Measurements from ENCODE around the gene DNLZ. TPM values are rescaled to one million over a fixed set of nuclear protein-coding genes. Genes with fewer than 3 reads are reported as not detected.

DNLZ gene
- total and polyA plus RNA-seq, 2 donors (not counting 1 experiment from before 2014, with no cell fraction given), result 7.4 to 14.2 TPM

DNA sequence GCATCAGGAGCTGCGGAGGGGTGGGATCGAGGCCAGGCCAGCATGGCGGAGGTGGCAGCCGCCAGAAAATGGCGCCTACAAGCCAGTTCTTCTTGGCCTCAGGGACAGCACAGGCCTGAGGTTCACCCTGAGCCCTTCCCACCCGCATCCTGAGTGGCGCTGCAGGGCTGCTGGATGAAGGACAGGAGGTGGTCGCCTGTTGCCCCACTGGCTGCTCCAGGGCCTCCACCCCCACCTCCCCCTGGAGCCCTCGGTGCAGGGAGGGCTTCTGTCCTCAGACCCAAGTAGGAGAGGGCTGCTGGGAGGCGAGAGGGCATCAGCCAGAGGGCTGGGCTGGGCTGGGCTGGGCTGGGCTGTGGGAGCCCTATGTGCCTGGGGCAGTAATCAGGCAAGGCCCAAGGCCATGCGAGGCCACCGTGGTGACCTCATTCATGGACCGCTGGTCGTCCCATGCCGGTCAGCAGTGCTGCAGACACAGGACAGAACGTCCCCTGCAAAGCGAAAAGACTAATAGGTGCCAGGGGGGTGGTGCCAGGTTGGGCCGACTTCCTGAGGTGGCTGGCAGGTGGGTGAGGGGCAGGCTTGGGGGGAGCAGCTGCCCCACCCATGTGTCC is 22.4 kb downstream of the DNLZ start:
- H4K20me1 ChIP-seq (ENCODE audit: control insufficient read depth, extremely low read depth, insufficient read depth, low read length), result no peaks in the 10 kb centered on the region
- TF ChIP-seq, protein P1, sequence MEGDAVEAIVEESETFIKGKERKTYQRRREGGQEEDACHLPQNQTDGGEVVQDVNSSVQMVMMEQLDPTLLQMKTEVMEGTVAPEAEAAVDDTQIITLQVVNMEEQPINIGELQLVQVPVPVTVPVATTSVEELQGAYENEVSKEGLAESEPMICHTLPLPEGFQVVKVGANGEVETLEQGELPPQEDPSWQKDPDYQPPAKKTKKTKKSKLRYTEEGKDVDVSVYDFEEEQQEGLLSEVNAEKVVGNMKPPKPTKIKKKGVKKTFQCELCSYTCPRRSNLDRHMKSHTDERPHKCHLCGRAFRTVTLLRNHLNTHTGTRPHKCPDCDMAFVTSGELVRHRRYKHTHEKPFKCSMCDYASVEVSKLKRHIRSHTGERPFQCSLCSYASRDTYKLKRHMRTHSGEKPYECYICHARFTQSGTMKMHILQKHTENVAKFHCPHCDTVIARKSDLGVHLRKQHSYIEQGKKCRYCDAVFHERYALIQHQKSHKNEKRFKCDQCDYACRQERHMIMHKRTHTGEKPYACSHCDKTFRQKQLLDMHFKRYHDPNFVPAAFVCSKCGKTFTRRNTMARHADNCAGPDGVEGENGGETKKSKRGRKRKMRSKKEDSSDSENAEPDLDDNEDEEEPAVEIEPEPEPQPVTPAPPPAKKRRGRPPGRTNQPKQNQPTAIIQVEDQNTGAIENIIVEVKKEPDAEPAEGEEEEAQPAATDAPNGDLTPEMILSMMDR (conservative IDR thresholded peaks at IDR 0.05 in 1 of 2, IDR thresholded peaks at IDR 0.05 in 1 of 2; ENCODE audit: low read depth in 1 of 2, low read length in 2 of 2), result no peak
- TF ChIP-seq EZH2 (IDR thresholded peaks at IDR 0.05; ENCODE audit: low read length, missing control alignments), result no peak
- peaks cover 49% of the 10 kb centered on the region for H3K36me3 ChIP-seq (ENCODE audit: control insufficient read depth, insufficient read depth, low read length)

DNA sequence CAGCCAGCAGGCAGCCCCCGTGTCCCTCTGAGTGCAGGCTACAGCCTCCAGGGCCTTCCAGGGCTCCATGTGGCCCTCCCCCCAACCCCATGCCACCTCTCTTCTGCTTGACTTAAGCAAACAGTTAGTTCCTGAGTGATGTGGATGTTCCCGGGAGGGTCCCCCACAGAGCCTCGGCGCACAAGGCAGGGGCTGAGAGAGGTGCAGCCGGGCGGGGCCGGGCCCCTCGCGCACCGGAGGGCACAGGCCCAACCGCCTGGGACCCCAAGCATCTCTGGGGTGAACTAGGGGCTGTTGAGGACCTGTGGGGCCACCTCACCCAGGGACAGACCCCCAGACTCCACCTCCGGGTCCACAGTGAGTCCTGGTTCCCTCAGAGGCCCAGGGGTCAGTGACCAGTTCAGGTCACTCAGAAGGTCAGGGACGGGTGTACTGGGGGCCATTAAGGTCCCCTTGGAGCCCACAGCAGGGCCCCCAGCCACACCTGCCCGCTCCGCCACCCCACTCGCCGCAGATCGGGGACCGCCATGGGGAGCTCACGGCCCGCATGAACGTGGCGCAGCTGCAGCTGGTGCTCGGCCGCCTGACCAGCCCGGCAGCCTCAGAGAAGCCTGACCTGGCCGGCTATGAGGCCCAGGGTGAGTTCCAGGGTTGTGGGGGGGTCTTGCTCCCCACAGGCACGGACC is 23.0 kb downstream of the DNLZ start:
- Histone ChIP-seq H3K9me3 (ENCODE audit: control insufficient read depth, insufficient read depth, low read depth, low read length) (no peaks in the 10 kb centered on the region), H2AFZ (ENCODE audit: low read length) (no peak overlapping the region), H3K4me3 (replicated peaks in 1 of 4; ENCODE audit: control extremely low read depth in 1 of 4, insufficient read depth in 1 of 4, low read depth in 3 of 4, low read length in 4 of 4) (no peak overlapping the region), H3K36me3 (ENCODE audit: control insufficient read depth, insufficient read depth, low read length) (peaks cover 52% of the 10 kb centered on the region), H4K20me1 (ENCODE audit: control insufficient read depth, extremely low read depth, insufficient read depth, low read length) (no peaks in the 10 kb centered on the region), H3K27me3 (ENCODE audit: control insufficient read depth, insufficient read depth, low read length) (no peaks in the 10 kb centered on the region), H3K4me2 (ENCODE audit: extremely low read depth, insufficient read depth, low read length) (no peak overlapping the region), H3K9ac (ENCODE audit: insufficient read depth, low read length) (no peak overlapping the region), H3K4me1 (ENCODE audit: control insufficient read depth, extremely low read depth, insufficient read depth, low read length) (peaks cover 13% of the 10 kb centered on the region), H3K27ac (ENCODE audit: insufficient read depth, low read length) (no peak overlapping the region), H3K79me2 (ENCODE audit: control insufficient read depth, insufficient read depth, low read length) (no peaks in the 10 kb centered on the region)
- no peak for DNase-seq (ENCODE audit: low read depth in 2 of 2)
- TF ChIP-seq, protein P1 (conservative IDR thresholded peaks at IDR 0.05 in 1 of 2, IDR thresholded peaks at IDR 0.05 in 1 of 2; ENCODE audit: low read depth in 1 of 2, low read length in 2 of 2), result no peak
- no peak for TF ChIP-seq EZH2 (IDR thresholded peaks at IDR 0.05; ENCODE audit: low read length, missing control alignments)

More for the DNA sequence above, 22.4 kb downstream of the DNLZ start:
- Histone ChIP-seq H3K4me3 (replicated peaks in 1 of 4; ENCODE audit: control extremely low read depth in 1 of 4, insufficient read depth in 1 of 4, low read depth in 3 of 4, low read length in 4 of 4) (no peak overlapping the region), H3K4me2 (ENCODE audit: extremely low read depth, insufficient read depth, low read length) (no peak overlapping the region), H3K9ac (ENCODE audit: insufficient read depth, low read length) (no peak overlapping the region), H3K9me3 (ENCODE audit: control insufficient read depth, insufficient read depth, low read depth, low read length) (no peaks in the 10 kb centered on the region), H2AFZ (ENCODE audit: low read length) (no peak overlapping the region), H3K79me2 (ENCODE audit: control insufficient read depth, insufficient read depth, low read length) (no peaks in the 10 kb centered on the region), H3K27me3 (ENCODE audit: control insufficient read depth, insufficient read depth, low read length) (no peaks in the 10 kb centered on the region), H3K27ac (ENCODE audit: insufficient read depth, low read length) (no peak overlapping the region), H3K4me1 (ENCODE audit: control insufficient read depth, extremely low read depth, insufficient read depth, low read length) (peaks cover 20% of the 10 kb centered on the region)
- no peak for DNase-seq (ENCODE audit: low read depth in 2 of 2)

DNA sequence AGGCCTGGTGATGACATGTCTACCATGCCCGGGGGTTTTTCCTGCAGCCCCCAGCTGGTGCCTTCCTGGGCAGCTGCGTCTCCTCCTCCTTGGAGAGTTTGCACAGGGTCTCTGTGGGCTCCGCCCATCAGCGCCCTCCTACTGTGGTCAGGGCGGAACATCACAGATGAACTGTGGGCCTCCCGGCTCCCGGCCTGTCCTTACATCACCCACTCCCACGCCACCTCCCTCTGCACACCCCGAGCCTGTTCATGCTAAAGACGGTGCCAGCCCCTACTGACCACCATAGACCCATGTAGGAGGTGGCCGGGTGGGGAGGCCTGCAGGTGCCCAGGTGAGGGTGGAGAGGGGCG is 23.6 kb downstream of the DNLZ start:
- Histone ChIP-seq H3K36me3 (ENCODE audit: control insufficient read depth, insufficient read depth, low read length) (peaks cover 55% of the 10 kb centered on the region), H3K79me2 (ENCODE audit: control insufficient read depth, insufficient read depth, low read length) (no peaks in the 10 kb centered on the region), H3K4me2 (ENCODE audit: extremely low read depth, insufficient read depth, low read length) (no peak overlapping the region), H4K20me1 (ENCODE audit: control insufficient read depth, extremely low read depth, insufficient read depth, low read length) (no peaks in the 10 kb centered on the region), H2AFZ (ENCODE audit: low read length) (no peak overlapping the region), H3K27me3 (ENCODE audit: control insufficient read depth, insufficient read depth, low read length) (no peaks in the 10 kb centered on the region), H3K9ac (ENCODE audit: insufficient read depth, low read length) (no peak overlapping the region), H3K27ac (ENCODE audit: insufficient read depth, low read length) (no peak overlapping the region), H3K9me3 (ENCODE audit: control insufficient read depth, insufficient read depth, low read depth, low read length) (no peaks in the 10 kb centered on the region), H3K4me1 (ENCODE audit: control insufficient read depth, extremely low read depth, insufficient read depth, low read length) (peaks cover 7% of the 10 kb centered on the region), H3K4me3 (replicated peaks in 1 of 4; ENCODE audit: control extremely low read depth in 1 of 4, insufficient read depth in 1 of 4, low read depth in 3 of 4, low read length in 4 of 4) (no peak overlapping the region)
- DNase-seq (ENCODE audit: low read depth in 2 of 2), result no peak
- TF ChIP-seq, protein P1 (conservative IDR thresholded peaks at IDR 0.05 in 1 of 2, IDR thresholded peaks at IDR 0.05 in 1 of 2; ENCODE audit: low read depth in 1 of 2, low read length in 2 of 2), result no peak
- no peak for TF ChIP-seq EZH2 (IDR thresholded peaks at IDR 0.05; ENCODE audit: low read length, missing control alignments)

All from fibroblast of lung (primary cell).